Activated naive CD8-positive, alpha-beta T cell treated with anti-CD3 and anti-CD28 coated beads, Interleukin-2, amount 10 ng/mL, durations not matched to agents 7 days and 5 days (primary cell): ENCODE results near the gene NIPAL3. TPM values are rescaled to one million over a fixed set of nuclear protein-coding genes. Genes with fewer than 3 reads are reported as not detected.

Source experiments
- ATAC-seq: fragments of 150-1000 bp; cut with Tn5 transposase; one replicate; pipeline ENCODE4 v1.10.0; 2021; ENCODE audit warnings: low read depth, moderate library complexity
- POLR2A ChIA-PET: fragments of 350-600 bp; sonication (Branson Sonifier 250); formaldehyde crosslinking; loops from one replicate; lab custom pipeline; 2021; ENCODE audit warnings: antibody characterized with exemption; lab: Charles Lee
- DNase-seq: peaks from one replicate; pipeline ENCODE4 v3.0.0; 2021
- H3K27ac Mint-ChIP-seq: one replicate; pipeline ENCODE4 v1.8.0; 2022; ENCODE audit warnings: mild to moderate bottlenecking, mixed read lengths
- H3K27me3 Mint-ChIP-seq: one replicate; pipeline ENCODE4 v1.8.0; 2022; ENCODE audit warnings: mild to moderate bottlenecking, moderate library complexity, mixed read lengths
- H3K36me3 Mint-ChIP-seq: one replicate; pipeline ENCODE4 v1.8.0; 2021; ENCODE audit warnings: mild to moderate bottlenecking, mixed read lengths
- H3K4me1 Mint-ChIP-seq: one replicate; pipeline ENCODE4 v1.8.0; 2021; ENCODE audit warnings: mixed read lengths
- H3K4me3 Mint-ChIP-seq: one replicate; pipeline ENCODE4 v1.8.0; 2022; ENCODE audit warnings: mild to moderate bottlenecking, moderate library complexity, mixed read lengths
- H3K9me3 Mint-ChIP-seq: one replicate; pipeline ENCODE4 v1.8.0; 2021; ENCODE audit warnings: mixed read lengths
- total RNA-seq, 2 experiments: library from RNA; stranded (reverse); gene quantifications; one replicate each; pipeline ENCODE4 v1.2.3, GENCODE V29; 2021

Gene NIPAL3
- total RNA-seq, 2 experiments from 2014 or later: 54.1 to 55.1 TPM

DNA sequence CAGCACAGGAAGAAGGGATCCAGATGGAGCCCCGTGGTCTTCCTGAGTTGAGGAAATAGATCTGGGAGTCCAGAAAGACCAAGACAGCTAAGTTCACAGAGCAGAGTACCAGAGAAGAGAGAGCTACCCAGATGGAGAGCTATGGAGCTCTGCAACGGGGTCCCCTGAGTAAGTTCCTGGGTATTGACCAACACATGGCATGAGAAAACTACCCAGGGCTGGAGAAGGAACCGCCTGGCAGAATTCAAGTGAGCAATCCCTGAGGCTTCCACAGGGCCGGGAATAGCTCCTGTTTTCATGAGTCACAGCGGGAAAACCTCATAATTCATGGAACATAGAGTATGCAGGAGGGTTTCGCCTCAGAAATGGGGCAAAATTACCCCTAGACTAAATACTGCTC, 21.7 kb upstream of the NIPAL3 start:
- ATAC-seq: no peak
- DNase-seq: no peak
- POLR2A ChIA-PET: interaction anchor here (0.8 to 1.3 kb wide), 3 partner anchors 21 to 109 kb away, joined by 3 read pairs; partner anchors contain the start of genes NIPAL3 and RCAN3
- peaks cover 9% of the 10 kb centered on the region for H3K36me3 Mint-ChIP-seq
- no peaks in the 10 kb centered on the region for H3K9me3 Mint-ChIP-seq
- no peak overlapping the region for H3K4me3 Mint-ChIP-seq
- H3K4me1 Mint-ChIP-seq: peaks cover 22% of the 10 kb centered on the region
- H3K27me3 Mint-ChIP-seq: no peaks in the 10 kb centered on the region
- no peak overlapping the region for H3K27ac Mint-ChIP-seq

DNA sequence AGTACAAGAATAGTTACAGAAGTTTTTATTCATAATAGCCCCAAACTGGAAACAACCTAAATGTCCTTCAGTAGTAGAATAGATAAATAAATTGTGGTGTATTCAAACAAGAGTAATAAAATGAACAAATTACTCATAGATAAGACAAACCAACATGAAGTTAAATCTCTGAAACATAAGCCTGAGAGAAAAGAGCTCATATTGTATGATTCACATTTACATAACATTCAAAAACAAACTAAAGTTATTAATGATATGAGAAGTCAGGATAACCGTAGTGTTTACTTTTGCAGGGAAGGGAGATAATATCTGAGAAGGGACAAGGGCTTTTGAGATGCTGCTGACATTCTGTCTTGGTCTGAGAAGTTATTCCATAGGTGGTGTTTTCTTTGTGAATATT, 15.5 kb upstream of the NIPAL3 start:
- DNase-seq (no peak), ATAC-seq (no peak)
- H3K36me3 Mint-ChIP-seq: peaks cover 13% of the 10 kb centered on the region
- no peak overlapping the region for H3K4me3 Mint-ChIP-seq
- no peaks in the 10 kb centered on the region for H3K9me3 Mint-ChIP-seq
- POLR2A ChIA-PET: no interaction called here
- no peaks in the 10 kb centered on the region for H3K4me1 Mint-ChIP-seq
- no peak overlapping the region for H3K27ac Mint-ChIP-seq
- no peaks in the 10 kb centered on the region for H3K27me3 Mint-ChIP-seq

GRCh38 chr1:24403806-24404205, 11.8 kb upstream of the NIPAL3 start:
- POLR2A ChIA-PET: no interaction called here
- no peak overlapping the region for H3K27ac Mint-ChIP-seq
- DNase-seq (no peak), ATAC-seq (no peak)
- H3K27me3 Mint-ChIP-seq: no peaks in the 10 kb centered on the region
- H3K9me3 Mint-ChIP-seq: peaks cover 4% of the 10 kb centered on the region
- no peaks in the 10 kb centered on the region for H3K4me1 Mint-ChIP-seq
- H3K36me3 Mint-ChIP-seq: peaks cover 20% of the 10 kb centered on the region
- H3K4me3 Mint-ChIP-seq: no peak overlapping the region

- no peak for ATAC-seq
- H3K9me3 Mint-ChIP-seq: peaks cover 4% of the 10 kb centered on the region
- POLR2A ChIA-PET: no interaction called here
These were observed 8.8 kb upstream of the NIPAL3 start for GRCh38 chr1:24406788-24407187.

DNA sequence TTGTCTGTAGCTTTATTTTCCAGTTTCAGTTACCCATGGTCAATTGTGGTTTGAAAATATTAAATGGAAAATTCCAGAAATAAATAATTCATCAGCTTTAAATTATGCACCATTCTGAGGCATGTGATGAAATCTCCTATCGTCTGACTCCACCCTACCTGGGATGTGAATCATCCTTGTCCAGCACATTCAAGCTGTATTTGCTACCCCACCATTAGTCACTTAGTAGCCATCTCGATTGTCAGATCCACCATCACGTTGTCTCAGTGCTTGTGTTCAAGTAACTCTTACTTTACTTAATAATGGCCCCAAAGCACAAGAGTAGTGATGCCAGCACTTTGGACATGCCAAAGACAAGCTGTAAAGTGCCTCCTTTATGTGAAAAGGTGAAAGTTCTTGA, 6.1 kb upstream of the NIPAL3 start:
- DNase-seq (no peak), ATAC-seq (no peak)
- Mint-ChIP-seq H3K4me1 (peaks cover 6% of the 10 kb centered on the region), H3K9me3 (peaks cover 4% of the 10 kb centered on the region), H3K27me3 (no peaks in the 10 kb centered on the region), H3K36me3 (peaks cover 11% of the 10 kb centered on the region), H3K27ac (no peak overlapping the region), H3K4me3 (no peak overlapping the region)
- POLR2A ChIA-PET: no interaction called here

More at GRCh38 chr1:24406788-24407187, 8.8 kb upstream of the NIPAL3 start:
- Mint-ChIP-seq H3K27me3 (no peaks in the 10 kb centered on the region), H3K27ac (no peak overlapping the region), H3K4me3 (no peak overlapping the region), H3K4me1 (peaks cover under 1% of the 10 kb centered on the region), H3K36me3 (peaks cover 11% of the 10 kb centered on the region)
- DNase-seq: no peak

DNA sequence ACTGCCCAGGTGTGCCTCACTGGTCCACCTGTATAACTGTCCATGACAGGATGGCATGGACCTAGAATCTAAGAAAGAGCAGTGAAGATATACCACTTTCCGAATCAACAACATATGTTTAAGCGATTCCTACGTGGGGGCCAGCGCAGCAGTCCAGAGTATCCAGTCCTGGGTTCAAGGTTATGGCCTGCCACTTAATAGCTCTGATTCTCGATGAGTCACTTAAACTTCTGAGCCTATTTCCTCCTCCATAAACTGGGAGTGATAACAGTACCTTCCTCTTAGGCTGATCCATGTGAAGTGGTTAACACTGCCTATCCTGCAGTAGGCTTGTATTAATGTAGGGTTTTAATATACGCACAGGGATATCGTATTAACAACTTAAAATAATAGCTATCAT, 4.9 kb upstream of the NIPAL3 start:
- Mint-ChIP-seq H3K4me1 (peaks cover 13% of the 10 kb centered on the region), H3K4me3 (no peak overlapping the region), H3K9me3 (peaks cover 4% of the 10 kb centered on the region), H3K36me3 (peaks cover 11% of the 10 kb centered on the region), H3K27ac (no peak overlapping the region), H3K27me3 (no peaks in the 10 kb centered on the region)
- no peak for ATAC-seq
- no peak for DNase-seq
- POLR2A ChIA-PET: no interaction called here

GRCh38 chr1:24411963-24412362, 3.6 kb upstream of the NIPAL3 start:
- Mint-ChIP-seq H3K36me3 (peaks cover 11% of the 10 kb centered on the region), H3K4me1 (peaks cover 17% of the 10 kb centered on the region), H3K27me3 (no peaks in the 10 kb centered on the region), H3K9me3 (peaks cover 4% of the 10 kb centered on the region), H3K4me3 (no peak overlapping the region), H3K27ac (no peak overlapping the region)
- POLR2A ChIA-PET: interaction anchor here (7.8 to 9.1 kb wide), 2 partner anchors 70 to 93 kb away, joined by 69 to 203 read pairs; partner anchors contain the start of gene RCAN3
- ATAC-seq: no peak
- no peak for DNase-seq

DNA sequence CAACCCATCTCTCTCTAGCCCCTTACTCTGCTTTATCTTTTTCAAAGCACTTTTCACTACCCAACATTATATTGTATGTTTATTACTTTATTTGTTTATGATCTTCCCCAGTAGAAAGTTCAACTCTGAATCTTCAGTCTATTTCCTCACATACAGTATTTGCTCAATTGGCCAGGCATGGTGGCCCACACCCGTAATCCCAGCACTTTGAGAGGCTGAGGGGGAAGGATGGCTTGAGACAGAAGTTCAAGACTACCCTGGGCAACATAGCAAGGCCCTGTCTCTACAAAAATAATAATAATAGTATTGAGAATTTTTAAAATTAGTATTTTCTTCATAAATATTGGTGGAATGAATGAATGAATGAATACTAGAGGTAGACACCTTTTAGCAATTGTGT, 3.2 kb upstream of the NIPAL3 start:
- H3K9me3 Mint-ChIP-seq: peaks cover 4% of the 10 kb centered on the region
- DNase-seq (no peak), ATAC-seq (no peak)
- H3K4me1 Mint-ChIP-seq: peaks cover 19% of the 10 kb centered on the region
- no peak overlapping the region for H3K27ac Mint-ChIP-seq
- peaks cover 11% of the 10 kb centered on the region for H3K36me3 Mint-ChIP-seq
- POLR2A ChIA-PET: interaction anchor here (1.0 to 9.1 kb wide), 3 partner anchors 70 to 123 kb away, joined by 4 to 203 read pairs (median 69); partner anchors contain the start of gene RCAN3
- H3K4me3 Mint-ChIP-seq: peak overlapping the region; percentile 87
- H3K27me3 Mint-ChIP-seq: no peaks in the 10 kb centered on the region

GRCh38 chr1:24413350-24414163, 2.0 kb upstream of the NIPAL3 start, which contains the start of gene STPG1:
Gene STPG1 (minus strand): TSS chr1:24413782. CDS start chr1:24401388, 12,394 bp downstream.
- ATAC-seq (peak; percentile 34), DNase-seq (peak; percentile 82)
- Mint-ChIP-seq H3K36me3 (peaks cover 6% of the 10 kb centered on the region), H3K4me3 (peak within 1 kb of the TSS; percentile 87), H3K27ac (peak within 1 kb of the TSS; percentile 81), H3K9me3 (no peaks in the 10 kb centered on the region), H3K27me3 (no peaks in the 10 kb centered on the region), H3K4me1 (peaks cover 26% of the 10 kb centered on the region)
- POLR2A ChIA-PET: interaction anchor here (0.8 to 9.1 kb wide), 5 partner anchors 69 to 122 kb away, joined by 3 to 203 read pairs (median 5); partner anchors contain the start of gene RCAN3

GRCh38 chr1:24414775-24415333, 748 bp upstream of the NIPAL3 start:
- Mint-ChIP-seq H3K36me3 (peaks cover 16% of the 10 kb centered on the region), H3K27ac (peak overlapping the region; percentile 76), H3K9me3 (no peaks in the 10 kb centered on the region), H3K4me3 (peak overlapping the region; percentile 88), H3K27me3 (no peaks in the 10 kb centered on the region), H3K4me1 (peaks cover 37% of the 10 kb centered on the region)
- ATAC-seq (no peak), DNase-seq (no peak)
- POLR2A ChIA-PET: interaction anchor here (0.6 to 9.1 kb wide), 14 partner anchors 22 to 455 kb away, joined by 3 to 203 read pairs (median 4); partner anchors contain the start of genes CLIC4, PNRC2 and RCAN3

DNA sequence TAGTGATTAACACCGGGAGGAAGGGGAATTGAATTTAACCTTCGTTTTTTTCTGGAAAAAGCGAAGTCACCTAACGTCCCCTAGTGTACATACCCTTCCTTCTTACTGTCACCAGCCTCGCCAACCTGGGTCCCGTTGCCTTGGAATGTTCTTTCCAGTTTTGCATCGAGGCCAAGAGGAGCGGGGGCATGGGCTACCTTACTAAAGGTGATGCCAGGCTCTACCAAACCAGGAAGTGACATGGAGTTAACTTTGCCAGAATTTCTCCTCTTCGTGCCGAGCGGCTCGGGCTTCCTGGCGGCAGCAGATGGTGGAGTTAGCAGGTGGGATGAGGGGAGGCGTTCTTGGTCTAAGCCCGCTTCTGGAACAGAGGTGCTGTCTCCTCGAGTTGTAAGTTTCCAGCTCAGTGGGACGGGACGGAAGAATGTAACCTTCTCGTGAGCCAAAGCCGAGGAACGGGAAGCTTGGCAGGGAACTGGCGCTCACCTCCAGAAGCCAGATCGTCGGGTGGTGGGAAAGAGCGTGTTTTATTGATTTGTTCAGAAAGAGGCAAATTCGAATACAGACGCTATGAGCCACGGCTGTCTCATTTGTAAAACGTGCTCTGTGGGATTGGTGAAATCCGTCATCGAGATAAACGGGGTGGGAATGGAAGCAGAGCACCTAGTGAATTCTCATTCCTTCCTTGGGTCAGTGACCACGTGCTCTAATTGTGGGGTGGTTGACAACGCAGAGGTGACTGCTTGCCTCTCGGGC, 486 bp downstream of the NIPAL3 start:
- DNase-seq: no peak
- H3K9me3 Mint-ChIP-seq: no peaks in the 10 kb centered on the region
- peaks cover 37% of the 10 kb centered on the region for H3K4me1 Mint-ChIP-seq
- POLR2A ChIA-PET: interaction anchor here (0.7 to 9.1 kb wide), 17 partner anchors 10 to 457 kb away, joined by 3 to 203 read pairs (median 5); partner anchors contain the start of genes PNRC2 and RCAN3
- peak overlapping the region; percentile 88 for H3K4me3 Mint-ChIP-seq
- ATAC-seq: no peak
- H3K27ac Mint-ChIP-seq: peak overlapping the region; percentile 76
- no peaks in the 10 kb centered on the region for H3K27me3 Mint-ChIP-seq
- H3K36me3 Mint-ChIP-seq: peaks cover 20% of the 10 kb centered on the region

- peak; percentile 43 for ATAC-seq
- H3K4me1 Mint-ChIP-seq: peaks cover 36% of the 10 kb centered on the region
- POLR2A ChIA-PET: interaction anchor here (0.7 to 9.1 kb wide), 11 partner anchors 9 to 457 kb away, joined by 3 to 203 read pairs (median 5); partner anchors contain the start of genes PNRC2 and RCAN3
- peak overlapping the region; percentile 76 for H3K27ac Mint-ChIP-seq
- H3K36me3 Mint-ChIP-seq: peaks cover 25% of the 10 kb centered on the region
- H3K4me3 Mint-ChIP-seq: peak overlapping the region; percentile 88
- no peaks in the 10 kb centered on the region for H3K9me3 Mint-ChIP-seq
- no peaks in the 10 kb centered on the region for H3K27me3 Mint-ChIP-seq
- DNase-seq: peak; percentile 48
These were observed 1.2 kb downstream of the NIPAL3 start for GRCh38 chr1:24416666-24417391.
